Ishikawa (cell line): ENCODE data around the gene CDK6.

ENCODE experiments used
- CEBPB ChIP-seq: IDR thresholded peaks from 2 replicates; pipeline ENCODE4 v1.6.1; 2012
- CREB1 ChIP-seq: IDR thresholded peaks from 2 replicates; pipeline ENCODE4 v1.6.1; 2012; ENCODE audit warnings: low read depth
- EGR1 ChIP-seq: IDR thresholded peaks from 2 replicates; pipeline ENCODE4 v1.6.1; 2012
- EP300 ChIP-seq: IDR thresholded peaks from 2 replicates; pipeline ENCODE4 v1.6.1; 2012; ENCODE audit warnings: borderline replicate concordance
- NFIC ChIP-seq: IDR thresholded peaks from 2 replicates; pipeline ENCODE4 v1.6.1; 2012
- TAF1 ChIP-seq: IDR thresholded peaks from 2 replicates; pipeline ENCODE4 v1.6.1; 2012; ENCODE audit warnings: low read depth, mild to moderate bottlenecking
- TEAD4 ChIP-seq: IDR thresholded peaks from 2 replicates; pipeline ENCODE4 v1.6.1; 2012
- YY1 ChIP-seq: IDR thresholded peaks from 2 replicates; pipeline ENCODE4 v1.6.1; 2012; ENCODE audit warnings: low read depth
- ZBTB7A ChIP-seq: IDR thresholded peaks from 2 replicates; pipeline ENCODE4 v1.6.1; 2012; ENCODE audit warnings: low read depth
- TF ChIP-seq, protein P1 (sequence below): IDR thresholded peaks from 2 replicates; pipeline ENCODE4 v1.6.1; 2012
- TF ChIP-seq, protein P2 (sequence below): IDR thresholded peaks from 2 replicates; pipeline ENCODE4 v1.6.1; 2012
- TF ChIP-seq, protein P3 (sequence below): IDR thresholded peaks from 2 replicates; pipeline ENCODE4 v1.6.1; 2012; ENCODE audit warnings: low read depth, mild to moderate bottlenecking

GRCh38 chr7:92851732-92852131 lies 15.4 kb upstream of the CDK6 start:
- TF ChIP-seq CEBPB (no peak), EP300 (no peak), YY1 (no peak), NFIC (no peak), CREB1 (no peak), TEAD4 (no peak), TAF1 (no peak), ZBTB7A (no peak), EGR1 (no peak)
- TF ChIP-seq, protein P1, sequence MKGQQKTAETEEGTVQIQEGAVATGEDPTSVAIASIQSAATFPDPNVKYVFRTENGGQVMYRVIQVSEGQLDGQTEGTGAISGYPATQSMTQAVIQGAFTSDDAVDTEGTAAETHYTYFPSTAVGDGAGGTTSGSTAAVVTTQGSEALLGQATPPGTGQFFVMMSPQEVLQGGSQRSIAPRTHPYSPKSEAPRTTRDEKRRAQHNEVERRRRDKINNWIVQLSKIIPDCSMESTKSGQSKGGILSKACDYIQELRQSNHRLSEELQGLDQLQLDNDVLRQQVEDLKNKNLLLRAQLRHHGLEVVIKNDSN: no peak
- TF ChIP-seq, protein P2, sequence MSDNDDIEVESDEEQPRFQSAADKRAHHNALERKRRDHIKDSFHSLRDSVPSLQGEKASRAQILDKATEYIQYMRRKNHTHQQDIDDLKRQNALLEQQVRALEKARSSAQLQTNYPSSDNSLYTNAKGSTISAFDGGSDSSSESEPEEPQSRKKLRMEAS: no peak
- TF ChIP-seq, protein P3, sequence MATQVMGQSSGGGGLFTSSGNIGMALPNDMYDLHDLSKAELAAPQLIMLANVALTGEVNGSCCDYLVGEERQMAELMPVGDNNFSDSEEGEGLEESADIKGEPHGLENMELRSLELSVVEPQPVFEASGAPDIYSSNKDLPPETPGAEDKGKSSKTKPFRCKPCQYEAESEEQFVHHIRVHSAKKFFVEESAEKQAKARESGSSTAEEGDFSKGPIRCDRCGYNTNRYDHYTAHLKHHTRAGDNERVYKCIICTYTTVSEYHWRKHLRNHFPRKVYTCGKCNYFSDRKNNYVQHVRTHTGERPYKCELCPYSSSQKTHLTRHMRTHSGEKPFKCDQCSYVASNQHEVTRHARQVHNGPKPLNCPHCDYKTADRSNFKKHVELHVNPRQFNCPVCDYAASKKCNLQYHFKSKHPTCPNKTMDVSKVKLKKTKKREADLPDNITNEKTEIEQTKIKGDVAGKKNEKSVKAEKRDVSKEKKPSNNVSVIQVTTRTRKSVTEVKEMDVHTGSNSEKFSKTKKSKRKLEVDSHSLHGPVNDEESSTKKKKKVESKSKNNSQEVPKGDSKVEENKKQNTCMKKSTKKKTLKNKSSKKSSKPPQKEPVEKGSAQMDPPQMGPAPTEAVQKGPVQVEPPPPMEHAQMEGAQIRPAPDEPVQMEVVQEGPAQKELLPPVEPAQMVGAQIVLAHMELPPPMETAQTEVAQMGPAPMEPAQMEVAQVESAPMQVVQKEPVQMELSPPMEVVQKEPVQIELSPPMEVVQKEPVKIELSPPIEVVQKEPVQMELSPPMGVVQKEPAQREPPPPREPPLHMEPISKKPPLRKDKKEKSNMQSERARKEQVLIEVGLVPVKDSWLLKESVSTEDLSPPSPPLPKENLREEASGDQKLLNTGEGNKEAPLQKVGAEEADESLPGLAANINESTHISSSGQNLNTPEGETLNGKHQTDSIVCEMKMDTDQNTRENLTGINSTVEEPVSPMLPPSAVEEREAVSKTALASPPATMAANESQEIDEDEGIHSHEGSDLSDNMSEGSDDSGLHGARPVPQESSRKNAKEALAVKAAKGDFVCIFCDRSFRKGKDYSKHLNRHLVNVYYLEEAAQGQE: no peak
